Mesothelial cell of epicardium (in vitro differentiated cells): ENCODE results near the gene STXBP6. TPM values are rescaled to one million over a fixed set of nuclear protein-coding genes. Genes with fewer than 3 reads are reported as not detected.

ENCODE experiments used
- DNase-seq, 2 experiments: peaks; one replicate each; pipeline ENCODE4 v3.0.0; 2021; ENCODE audit warnings: low spot score in 2 of 2; ENCODE audit not compliant: unreplicated experiment in 2 of 2
- H3K27ac Mint-ChIP-seq: 2 replicates; pipeline ENCODE4 v1.8.0; 2021; ENCODE audit warnings: mixed read lengths
- H3K27me3 Mint-ChIP-seq: 2 replicates; pipeline ENCODE4 v1.8.0; 2021; ENCODE audit warnings: low read depth, mixed read lengths
- H3K36me3 Mint-ChIP-seq: 2 replicates; pipeline ENCODE4 v1.8.0; 2021; ENCODE audit warnings: mixed read lengths
- H3K4me1 Mint-ChIP-seq: 2 replicates; pipeline ENCODE4 v1.8.0; 2021; ENCODE audit warnings: mixed read lengths
- H3K4me3 Mint-ChIP-seq: 2 replicates; pipeline ENCODE4 v1.8.0; 2021; ENCODE audit warnings: mild to moderate bottlenecking, moderate library complexity, mixed read lengths
- H3K9me3 Mint-ChIP-seq: 2 replicates; pipeline ENCODE4 v1.8.0; 2021; ENCODE audit warnings: mixed read lengths
- total RNA-seq: library from RNA; stranded (reverse); gene quantifications from 3 replicates; pipeline ENCODE4 v1.2.1, GENCODE V29; 2021
- TF ChIP-seq, protein P1 (sequence below): fragments of 200-600 bp; sonication (generic); IDR thresholded peaks from one replicate; pipeline ENCODE4 v1.5.0; 2021; ENCODE audit warnings: antibody characterized with exemption; ENCODE audit not compliant: unreplicated experiment

Gene STXBP6
- total RNA-seq, 1 donor from 2014 or later = 16.6 TPM

GRCh38 chr14:24863968-24864684 is 185.8 kb downstream of the STXBP6 start:
- Mint-ChIP-seq H3K27me3 (no peaks in the 10 kb centered on the region), H3K9me3 (peaks cover 7% of the 10 kb centered on the region), H3K4me3 (no peak overlapping the region), H3K36me3 (peaks cover 2% of the 10 kb centered on the region), H3K27ac (peak overlapping the region; percentile 14), H3K4me1 (peaks cover 31% of the 10 kb centered on the region)
- TF ChIP-seq, protein P1, sequence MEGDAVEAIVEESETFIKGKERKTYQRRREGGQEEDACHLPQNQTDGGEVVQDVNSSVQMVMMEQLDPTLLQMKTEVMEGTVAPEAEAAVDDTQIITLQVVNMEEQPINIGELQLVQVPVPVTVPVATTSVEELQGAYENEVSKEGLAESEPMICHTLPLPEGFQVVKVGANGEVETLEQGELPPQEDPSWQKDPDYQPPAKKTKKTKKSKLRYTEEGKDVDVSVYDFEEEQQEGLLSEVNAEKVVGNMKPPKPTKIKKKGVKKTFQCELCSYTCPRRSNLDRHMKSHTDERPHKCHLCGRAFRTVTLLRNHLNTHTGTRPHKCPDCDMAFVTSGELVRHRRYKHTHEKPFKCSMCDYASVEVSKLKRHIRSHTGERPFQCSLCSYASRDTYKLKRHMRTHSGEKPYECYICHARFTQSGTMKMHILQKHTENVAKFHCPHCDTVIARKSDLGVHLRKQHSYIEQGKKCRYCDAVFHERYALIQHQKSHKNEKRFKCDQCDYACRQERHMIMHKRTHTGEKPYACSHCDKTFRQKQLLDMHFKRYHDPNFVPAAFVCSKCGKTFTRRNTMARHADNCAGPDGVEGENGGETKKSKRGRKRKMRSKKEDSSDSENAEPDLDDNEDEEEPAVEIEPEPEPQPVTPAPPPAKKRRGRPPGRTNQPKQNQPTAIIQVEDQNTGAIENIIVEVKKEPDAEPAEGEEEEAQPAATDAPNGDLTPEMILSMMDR = no peak
- no peak for DNase-seq

DNA sequence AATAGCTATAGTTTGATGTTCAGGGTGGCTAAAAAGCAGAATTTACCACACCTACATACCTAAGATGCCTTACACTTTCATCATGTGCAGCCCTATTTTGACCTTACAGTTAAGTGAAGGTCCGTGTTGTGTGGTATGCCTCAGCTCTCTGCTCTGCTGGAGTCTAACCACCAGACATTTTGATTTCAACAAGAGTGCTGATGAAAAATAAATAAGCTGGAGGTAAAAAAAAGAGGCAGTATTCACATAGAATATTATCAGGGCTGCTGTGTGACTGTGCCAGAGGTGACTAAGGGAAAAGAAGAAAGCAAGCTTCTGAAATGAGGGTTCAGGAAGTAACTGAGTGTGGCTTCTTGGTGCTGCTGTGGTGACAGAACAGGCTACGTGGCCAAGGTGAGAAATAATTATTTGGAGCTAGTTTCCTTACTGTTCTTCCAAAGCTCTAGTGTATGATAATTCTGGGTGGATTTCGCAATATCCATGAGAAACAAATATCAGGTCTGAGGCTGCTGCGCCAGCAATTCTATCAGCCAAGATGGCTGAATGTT is 188.8 kb downstream of the STXBP6 start:
- TF ChIP-seq, protein P1 = no peak
- peak overlapping the region; percentile 95 for H3K27ac Mint-ChIP-seq
- H3K4me1 Mint-ChIP-seq = peaks cover 38% of the 10 kb centered on the region
- H3K9me3 Mint-ChIP-seq = no peaks in the 10 kb centered on the region
- H3K27me3 Mint-ChIP-seq = no peaks in the 10 kb centered on the region
- no peak overlapping the region for H3K4me3 Mint-ChIP-seq
- DNase-seq = no peak
- no peaks in the 10 kb centered on the region for H3K36me3 Mint-ChIP-seq

DNA sequence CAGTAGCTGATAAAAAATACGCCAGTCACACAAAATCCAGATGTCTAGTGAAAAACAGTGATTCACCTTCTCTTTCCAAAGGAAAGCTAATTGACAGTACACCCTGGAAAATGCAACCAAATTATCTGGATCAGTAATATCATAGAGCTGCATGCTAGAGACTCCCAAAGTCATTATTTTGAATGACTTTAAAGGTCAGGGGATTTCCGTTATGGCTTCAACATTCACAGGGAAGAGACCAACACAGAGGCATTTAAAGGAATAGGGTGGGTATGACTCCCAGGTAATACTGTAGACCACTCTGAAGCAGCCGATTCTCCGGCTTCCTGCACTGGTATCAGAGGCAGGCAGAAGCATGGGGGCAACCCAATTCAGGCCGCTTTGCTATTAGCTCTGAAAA is 190.4 kb downstream of the STXBP6 start:
- H3K27ac Mint-ChIP-seq = peak overlapping the region; percentile 75
- no peaks in the 10 kb centered on the region for H3K27me3 Mint-ChIP-seq
- H3K4me3 Mint-ChIP-seq = no peak overlapping the region
- no peaks in the 10 kb centered on the region for H3K9me3 Mint-ChIP-seq
- no peak for DNase-seq
- TF ChIP-seq, protein P1 = no peak
- no peaks in the 10 kb centered on the region for H3K36me3 Mint-ChIP-seq
- H3K4me1 Mint-ChIP-seq = peaks cover 38% of the 10 kb centered on the region

DNA sequence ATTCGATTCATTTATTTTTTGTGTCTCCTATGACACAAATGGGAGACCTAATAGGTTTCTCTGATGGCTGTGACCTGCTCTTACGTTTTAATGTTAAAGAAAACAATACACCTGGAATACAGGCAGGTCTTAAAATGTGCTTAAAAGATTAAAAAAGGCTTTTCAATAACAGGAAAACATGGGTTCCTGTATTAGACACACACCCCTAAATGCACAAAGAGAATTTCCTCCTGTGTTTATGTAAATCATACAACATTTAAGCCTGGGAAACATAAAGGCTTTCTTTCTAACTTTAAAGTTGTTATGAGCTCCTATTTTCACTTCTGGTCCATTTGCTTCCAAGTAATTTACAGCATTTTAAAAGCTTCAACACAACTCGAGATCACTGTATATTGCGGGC is 191.3 kb downstream of the STXBP6 start:
- peak overlapping the region; percentile 50 for H3K27ac Mint-ChIP-seq
- H3K4me3 Mint-ChIP-seq = no peak overlapping the region
- H3K9me3 Mint-ChIP-seq = no peaks in the 10 kb centered on the region
- peaks cover 31% of the 10 kb centered on the region for H3K4me1 Mint-ChIP-seq
- H3K36me3 Mint-ChIP-seq = peaks cover 3% of the 10 kb centered on the region
- DNase-seq = no peak
- H3K27me3 Mint-ChIP-seq = no peaks in the 10 kb centered on the region
- TF ChIP-seq, protein P1 = no peak

DNA sequence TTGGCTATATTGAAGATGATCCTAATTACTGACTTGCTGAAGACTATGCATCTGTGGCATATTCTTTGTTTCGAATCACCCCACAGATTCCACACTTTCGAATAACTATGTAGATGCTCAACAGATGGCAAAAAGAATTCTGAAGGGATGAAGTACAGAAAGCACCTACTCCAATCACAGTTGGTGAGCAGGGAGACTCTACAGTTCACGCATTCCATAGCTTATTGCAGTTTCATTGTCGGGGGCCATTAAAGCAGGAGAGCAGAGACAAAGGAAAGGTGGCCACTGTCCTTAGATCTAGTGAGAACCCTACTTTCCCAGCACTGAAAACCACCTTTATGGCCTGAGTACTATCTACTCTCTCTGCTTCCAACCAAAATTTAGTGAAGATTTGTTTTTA is 191.9 kb downstream of the STXBP6 start:
- no peak for DNase-seq
- Mint-ChIP-seq H3K4me1 (peaks cover 31% of the 10 kb centered on the region), H3K9me3 (no peaks in the 10 kb centered on the region), H3K27me3 (no peaks in the 10 kb centered on the region), H3K27ac (no peak overlapping the region), H3K36me3 (peaks cover 4% of the 10 kb centered on the region), H3K4me3 (no peak overlapping the region)
- TF ChIP-seq, protein P1 = no peak
